PC-9 (cell line): Measurements from ENCODE around the gene TTLL8. TPM values are rescaled to one million over a fixed set of nuclear protein-coding genes. Genes with fewer than 3 reads are reported as not detected.

Experiments used
- BruUV-seq: library from RNA; stranded (reverse); fragments of 400-500 nt; replicated peaks from 2 replicates; lab custom pipeline; 2021; lab: Mats Ljungman, UMichigan
- CTCF ChIA-PET: fragments of 300-600 bp; sonication (Branson Sonifier 250); formaldehyde crosslinking; loops from one replicate; lab custom pipeline; 2022; ENCODE audit warnings: antibody characterized with exemption; lab: Charles Lee
- POLR2A ChIA-PET: fragments of 300-600 bp; sonication (Branson Sonifier 250); formaldehyde crosslinking; loops from one replicate; lab custom pipeline; 2022; ENCODE audit warnings: antibody characterized with exemption; ENCODE audit not compliant: unreplicated experiment; lab: Charles Lee
- DNase-seq, 2 experiments: peaks; one replicate each; pipeline versions ENCODE4 v3.0.0 to v3.0.0-alpha.2; 2015 to 2022; ENCODE audit warnings: mixed read lengths in 1 of 2
- H2AFZ ChIP-seq: fragments of 200-600 bp; sonication (generic); 2 replicates; pipeline ENCODE4 v1.8.1; 2017; ENCODE audit warnings: antibody characterized with exemption
- H3F3A ChIP-seq: fragments of 200-600 bp; sonication (generic); 2 replicates; pipeline ENCODE4 v1.8.1; 2017; ENCODE audit warnings: antibody characterized with exemption, mild to moderate bottlenecking, low read depth; ENCODE audit not compliant: insufficient read depth
- H3K27ac ChIP-seq: fragments of 200-600 bp; sonication (generic); 2 replicates; pipeline ENCODE4 v1.6.1; 2016; ENCODE audit warnings: mixed run types
- H3K27me3 ChIP-seq: fragments of 200-600 bp; sonication (generic); 2 replicates; pipeline ENCODE4 v1.6.1; 2016; ENCODE audit warnings: low read depth, mixed run types; ENCODE audit not compliant: insufficient read depth
- H3K36me3 ChIP-seq: fragments of 200-600 bp; sonication (generic); 2 replicates; pipeline ENCODE4 v1.6.1; 2016; ENCODE audit warnings: low read depth, mixed run types
- H3K4me1 ChIP-seq: fragments of 200-600 bp; sonication (generic); replicated peaks from 2 replicates; pipeline ENCODE4 v1.6.1; 2016; ENCODE audit warnings: mixed run types; ENCODE audit not compliant: insufficient read depth
- H3K4me2 ChIP-seq: fragments of 200-600 bp; sonication (generic); 2 replicates; pipeline ENCODE4 v1.6.1; 2017; ENCODE audit warnings: mixed run types
- H3K4me3 ChIP-seq: fragments of 200-600 bp; sonication (generic); 2 replicates; pipeline ENCODE4 v1.6.1; 2016; ENCODE audit warnings: mixed run types
- H3K79me2 ChIP-seq: fragments of 200-600 bp; sonication (generic); 2 replicates; pipeline ENCODE4 v1.6.1; 2017; ENCODE audit warnings: low read depth, mixed run types
- H3K9me2 ChIP-seq: fragments of 200-600 bp; sonication (generic); 2 replicates; pipeline ENCODE4 v1.8.1; 2017; ENCODE audit warnings: mild to moderate bottlenecking; ENCODE audit not compliant: insufficient read depth
- H3K9me3 ChIP-seq: fragments of 200-600 bp; sonication (generic); 2 replicates; pipeline ENCODE4 v1.8.1; 2016; ENCODE audit warnings: low read depth; ENCODE audit not compliant: insufficient read depth
- H4K20me1 ChIP-seq: fragments of 200-600 bp; sonication (generic); 2 replicates; pipeline ENCODE4 v1.8.1; 2017; ENCODE audit not compliant: insufficient read depth
- EZH2 ChIP-seq: fragments of 200-600 bp; sonication (generic); IDR thresholded peaks from 2 replicates; pipeline ENCODE4 v1.8.0; 2017; ENCODE audit warnings: antibody characterized with exemption, low read depth
- intact Hi-C: fragments of 100-400 bp; cut with micrococcal nuclease; formaldehyde crosslinking; loops from one replicate; pipeline ENCODE4 v1.10.0; 2022; ENCODE audit not compliant: unreplicated experiment
- total RNA-seq: library from RNA; stranded (reverse); gene quantifications from 2 replicates; pipeline ENCODE4 v1.2.3, GENCODE V29; 2021
- TF ChIP-seq, protein P1 (sequence below): fragments of 200-600 bp; sonication (generic); conservative IDR thresholded peaks from 2 replicates; pipeline ENCODE4 v1.6.1; 2017; ENCODE audit warnings: mixed run types, antibody characterized with exemption, mild to moderate bottlenecking, moderate library complexity

Gene TTLL8
- total RNA-seq, 1 experiment from 2014 or later = not detected

DNA sequence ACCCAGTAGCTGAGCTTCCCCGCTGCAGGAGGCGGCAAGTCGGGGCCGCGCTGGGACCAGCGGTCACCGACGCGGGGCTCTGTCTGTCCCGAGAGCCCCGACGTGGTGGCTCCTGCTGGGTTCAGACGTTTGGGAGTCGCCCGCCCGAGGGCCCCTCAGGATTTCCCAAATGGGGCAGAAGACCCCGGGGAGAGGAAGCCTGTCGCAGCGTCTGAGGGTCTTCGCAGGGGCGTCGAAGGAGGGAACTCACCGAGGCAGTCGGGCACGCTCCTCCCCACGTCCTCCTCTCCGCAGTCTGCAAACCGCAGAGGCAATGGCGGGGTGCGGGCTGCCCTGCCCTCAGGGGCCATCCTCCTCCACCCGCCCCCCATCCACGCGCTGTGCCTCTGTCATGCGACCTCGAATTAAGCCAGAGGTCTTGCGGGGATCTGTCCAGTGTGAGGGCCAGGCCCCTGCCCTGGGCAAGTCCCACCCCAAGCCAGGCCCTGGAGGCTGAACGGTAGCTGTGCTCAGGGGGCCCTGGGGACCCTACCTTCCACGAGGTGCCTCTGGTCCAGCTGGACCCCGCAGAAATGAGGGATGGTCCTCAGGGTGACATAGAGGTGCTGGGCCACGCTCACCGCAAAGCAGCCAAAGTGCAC lies 58.0 kb downstream of the TTLL8 start:
- Histone ChIP-seq H3K27me3 (no peaks in the 10 kb centered on the region), H3K79me2 (no peaks in the 10 kb centered on the region), H3K9me3 (no peaks in the 10 kb centered on the region), H3F3A (peaks cover 10% of the 10 kb centered on the region; the same call in 1 of the 2 replicates), H4K20me1 (no peaks in the 10 kb centered on the region; the same call in 1 of the 2 replicates), H3K27ac (no peak overlapping the region), H3K9me2 (no peaks in the 10 kb centered on the region), H3K36me3 (no peaks in the 10 kb centered on the region), H2AFZ (no peak overlapping the region), H3K4me3 (no peak overlapping the region), H3K4me2 (no peak overlapping the region), H3K4me1 (no peaks in the 10 kb centered on the region; the same call in none of the 2 replicates)
- intact Hi-C loops = no loop called here
- TF ChIP-seq, protein P1, sequence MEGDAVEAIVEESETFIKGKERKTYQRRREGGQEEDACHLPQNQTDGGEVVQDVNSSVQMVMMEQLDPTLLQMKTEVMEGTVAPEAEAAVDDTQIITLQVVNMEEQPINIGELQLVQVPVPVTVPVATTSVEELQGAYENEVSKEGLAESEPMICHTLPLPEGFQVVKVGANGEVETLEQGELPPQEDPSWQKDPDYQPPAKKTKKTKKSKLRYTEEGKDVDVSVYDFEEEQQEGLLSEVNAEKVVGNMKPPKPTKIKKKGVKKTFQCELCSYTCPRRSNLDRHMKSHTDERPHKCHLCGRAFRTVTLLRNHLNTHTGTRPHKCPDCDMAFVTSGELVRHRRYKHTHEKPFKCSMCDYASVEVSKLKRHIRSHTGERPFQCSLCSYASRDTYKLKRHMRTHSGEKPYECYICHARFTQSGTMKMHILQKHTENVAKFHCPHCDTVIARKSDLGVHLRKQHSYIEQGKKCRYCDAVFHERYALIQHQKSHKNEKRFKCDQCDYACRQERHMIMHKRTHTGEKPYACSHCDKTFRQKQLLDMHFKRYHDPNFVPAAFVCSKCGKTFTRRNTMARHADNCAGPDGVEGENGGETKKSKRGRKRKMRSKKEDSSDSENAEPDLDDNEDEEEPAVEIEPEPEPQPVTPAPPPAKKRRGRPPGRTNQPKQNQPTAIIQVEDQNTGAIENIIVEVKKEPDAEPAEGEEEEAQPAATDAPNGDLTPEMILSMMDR = no peak
- TF ChIP-seq EZH2 = no peak
- no peak for DNase-seq
- ChIA-PET CTCF (no interaction called here), POLR2A (no interaction called here)
- no TSS peak for BruUV-seq

DNA sequence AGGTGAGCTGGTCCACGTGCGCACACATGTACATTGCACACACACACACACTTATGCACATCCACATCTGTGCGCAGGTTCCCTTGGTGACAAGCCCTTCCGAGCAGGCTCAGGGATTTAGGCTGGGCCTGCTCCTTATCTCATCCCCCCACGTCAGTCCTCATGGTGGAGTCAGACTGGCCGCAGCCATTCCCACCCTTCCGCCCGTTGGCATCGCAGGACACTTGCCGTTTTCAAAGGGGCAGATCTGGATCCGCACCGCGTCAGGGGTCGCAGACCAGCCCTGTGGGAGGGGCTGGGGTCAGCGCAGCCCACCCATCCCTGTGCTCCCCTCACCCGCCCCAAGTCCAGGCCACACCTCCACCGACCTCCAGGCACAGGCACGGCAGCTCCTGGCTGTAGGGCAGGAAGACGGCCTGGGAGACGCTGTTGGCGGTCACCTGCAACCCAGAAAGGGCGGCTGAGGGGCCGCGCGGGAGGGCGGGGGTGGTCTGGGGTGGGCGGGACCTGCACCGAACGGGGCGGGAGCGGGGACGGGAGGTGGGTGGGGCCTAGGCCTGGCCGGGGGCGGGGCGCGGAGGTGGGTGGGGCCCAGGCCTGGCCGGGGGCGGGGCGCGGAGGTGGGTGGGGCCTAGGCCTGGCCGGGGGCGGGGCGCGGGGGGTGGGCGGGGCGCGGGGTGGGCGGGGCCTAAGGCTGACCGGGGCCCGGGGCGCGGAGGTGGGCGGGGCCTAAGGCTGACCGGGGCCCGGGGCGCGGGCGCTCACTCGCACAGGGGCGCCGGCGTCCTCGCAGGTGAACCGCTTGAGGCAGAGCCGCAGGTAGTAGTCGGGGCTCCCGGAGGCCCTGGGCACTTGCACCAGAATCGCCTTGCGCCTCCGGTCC lies 58.8 kb downstream of the TTLL8 start:
- H3K9me3 ChIP-seq = no peaks in the 10 kb centered on the region
- H3K36me3 ChIP-seq = no peaks in the 10 kb centered on the region
- no peak overlapping the region for H2AFZ ChIP-seq
- no peak for DNase-seq
- TF ChIP-seq EZH2 = no peak
- TF ChIP-seq, protein P1 = no peak
- H3K9me2 ChIP-seq = no peaks in the 10 kb centered on the region
- H4K20me1 ChIP-seq = no peaks in the 10 kb centered on the region; the same call in 1 of the 2 replicates
- BruUV-seq = no TSS peak
- ChIA-PET CTCF (no interaction called here), POLR2A (no interaction called here)
- no peak overlapping the region for H3K27ac ChIP-seq
- no peaks in the 10 kb centered on the region; the same call in none of the 2 replicates for H3K4me1 ChIP-seq
- H3K4me3 ChIP-seq = no peak overlapping the region
- H3K79me2 ChIP-seq = no peaks in the 10 kb centered on the region
- intact Hi-C loops = no loop called here
- H3K27me3 ChIP-seq = no peaks in the 10 kb centered on the region
- peaks cover 10% of the 10 kb centered on the region; the same call in 1 of the 2 replicates for H3F3A ChIP-seq
- H3K4me2 ChIP-seq = peak overlapping the region; percentile 41; the same call in 1 of the 2 replicates

DNA sequence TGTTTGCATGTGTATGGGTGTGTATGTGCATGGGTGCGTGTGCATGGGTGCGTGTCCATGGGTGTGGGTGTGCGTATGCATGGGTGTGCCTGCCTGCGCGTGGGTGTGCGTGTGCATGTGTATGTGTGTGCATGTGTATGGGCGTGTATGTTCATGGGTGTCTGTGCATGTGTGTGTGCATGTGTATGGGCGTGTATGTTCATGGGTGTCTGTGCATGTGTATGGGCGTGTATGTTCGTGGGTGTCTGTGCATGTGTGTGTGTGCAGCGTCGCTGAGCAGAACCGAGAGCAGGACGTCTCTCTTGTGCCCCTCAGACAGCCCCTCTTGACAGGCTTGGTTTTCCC lies 59.4 kb downstream of the TTLL8 start:
- BruUV-seq = no TSS peak
- intact Hi-C loops = no loop called here
- CTCF ChIA-PET = no interaction called here
- H3K36me3 ChIP-seq = no peaks in the 10 kb centered on the region
- H3K79me2 ChIP-seq = no peaks in the 10 kb centered on the region
- no peak overlapping the region for H3K4me3 ChIP-seq
- no peaks in the 10 kb centered on the region for H3K27me3 ChIP-seq
- H3K4me2 ChIP-seq = no peak overlapping the region
- H3K9me2 ChIP-seq = no peaks in the 10 kb centered on the region
- no peak overlapping the region for H3K27ac ChIP-seq
- no peak overlapping the region for H2AFZ ChIP-seq
- peaks cover 10% of the 10 kb centered on the region; the same call in 1 of the 2 replicates for H3F3A ChIP-seq
- no peaks in the 10 kb centered on the region; the same call in none of the 2 replicates for H3K4me1 ChIP-seq
- no peaks in the 10 kb centered on the region; the same call in 1 of the 2 replicates for H4K20me1 ChIP-seq
- H3K9me3 ChIP-seq = no peaks in the 10 kb centered on the region
- DNase-seq = no peak
- TF ChIP-seq, protein P1 = no peak
- TF ChIP-seq EZH2 = no peak
- POLR2A ChIA-PET = no interaction called here
